ENCODE results near the gene LMNTD2. TPM values are rescaled to one million over a fixed set of nuclear protein-coding genes. Genes with fewer than 3 reads are reported as not detected.

Gene LMNTD2
- total RNA-seq, 1 donor from 2014 or later: 1.3 TPM

DNA sequence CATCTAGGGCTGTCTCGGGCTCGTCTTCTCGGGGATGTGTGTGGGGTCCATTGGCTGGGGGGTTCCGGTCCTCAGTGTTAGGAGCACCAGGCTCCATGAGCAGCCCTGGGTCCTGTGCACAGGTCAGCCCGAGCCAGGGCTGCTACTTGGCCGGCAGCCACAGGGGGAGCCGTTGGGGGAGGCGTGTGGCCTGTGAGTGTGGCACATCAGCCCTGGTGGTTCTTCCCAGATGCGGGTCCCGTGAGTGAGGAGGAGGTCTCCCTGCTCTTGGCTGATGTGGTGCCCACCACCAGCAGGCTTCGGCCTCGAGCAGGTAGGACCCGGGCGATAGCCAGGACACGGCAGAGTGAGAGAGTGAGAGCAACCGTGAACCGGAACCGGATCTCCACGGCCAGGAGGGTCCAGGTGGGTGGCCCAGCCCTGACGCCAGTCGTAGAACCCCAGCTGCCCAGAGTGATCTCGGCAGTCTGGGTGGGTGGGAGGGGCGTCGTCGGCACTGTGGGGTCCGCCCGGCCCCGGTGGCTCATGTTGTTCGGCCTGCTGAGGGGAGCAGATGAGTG lies 36.7 kb upstream of the LMNTD2 start:
- H3K9me3 Mint-ChIP-seq: no peaks in the 10 kb centered on the region
- intact Hi-C loops (cut with micrococcal nuclease): no loop called here
- H3K4me1 Mint-ChIP-seq (ENCODE audit: low read depth): no peaks in the 10 kb centered on the region
- no peaks in the 10 kb centered on the region for H3K27me3 Mint-ChIP-seq (ENCODE audit: low read depth)
- H3K27ac Mint-ChIP-seq: no peak overlapping the region
- H3K4me3 Mint-ChIP-seq (ENCODE audit: low read depth): no peak overlapping the region
- no peak for DNase-seq (ENCODE audit: low spot score)
- H3K36me3 Mint-ChIP-seq (ENCODE audit: low read depth): peaks cover 76% of the 10 kb centered on the region

DNA sequence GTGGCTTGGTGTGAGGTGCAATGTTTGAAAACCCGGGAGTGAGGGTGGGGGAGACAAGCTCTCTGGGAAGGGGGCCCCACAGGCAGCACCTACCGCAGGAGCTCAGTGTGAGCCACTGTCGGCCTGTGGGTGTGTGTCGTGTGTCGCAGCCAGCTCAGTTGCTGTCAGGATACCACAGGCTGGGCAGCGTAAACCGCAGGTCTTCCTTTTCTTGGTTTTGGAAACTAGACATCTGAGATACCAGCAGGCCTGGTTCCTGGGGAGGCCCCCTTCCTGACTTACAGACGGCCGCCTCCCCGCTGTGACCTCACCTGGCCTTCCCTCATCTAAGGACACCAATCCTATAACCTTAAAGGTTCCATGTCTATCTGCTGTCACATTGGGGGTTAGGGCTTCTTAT lies 35.8 kb upstream of the LMNTD2 start:
- no peaks in the 10 kb centered on the region for H3K9me3 Mint-ChIP-seq
- H3K4me1 Mint-ChIP-seq (ENCODE audit: low read depth): no peaks in the 10 kb centered on the region
- intact Hi-C loops (cut with micrococcal nuclease): no loop called here
- H3K27me3 Mint-ChIP-seq (ENCODE audit: low read depth): no peaks in the 10 kb centered on the region
- no peak overlapping the region for H3K4me3 Mint-ChIP-seq (ENCODE audit: low read depth)
- H3K36me3 Mint-ChIP-seq (ENCODE audit: low read depth): peaks cover 69% of the 10 kb centered on the region
- no peak for DNase-seq (ENCODE audit: low spot score)
- no peak overlapping the region for H3K27ac Mint-ChIP-seq

DNA sequence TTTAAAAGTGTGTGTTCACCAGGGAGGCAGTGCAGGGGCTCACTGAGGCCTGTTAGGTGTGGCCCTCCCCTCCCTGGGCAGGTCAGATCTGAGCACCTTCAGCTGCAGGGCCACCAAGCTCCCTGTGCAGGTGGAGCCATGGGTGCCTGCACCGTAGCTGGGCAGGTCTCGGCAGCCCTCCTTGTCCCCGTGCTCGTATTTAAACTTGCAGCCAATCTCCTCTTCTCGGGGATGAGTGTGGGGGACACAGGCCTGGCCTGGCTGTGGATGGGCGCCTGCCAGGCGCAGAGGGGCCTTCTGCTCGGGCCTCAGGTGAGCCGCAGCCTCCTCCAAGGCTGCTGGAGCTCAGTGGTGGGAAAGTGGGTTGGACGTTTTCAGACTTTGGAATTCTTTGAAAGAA lies 34.9 kb upstream of the LMNTD2 start:
- Mint-ChIP-seq H3K27ac (no peak overlapping the region), H3K4me3 (ENCODE audit: low read depth) (no peak overlapping the region), H3K36me3 (ENCODE audit: low read depth) (peaks cover 73% of the 10 kb centered on the region), H3K9me3 (no peaks in the 10 kb centered on the region), H3K27me3 (ENCODE audit: low read depth) (no peaks in the 10 kb centered on the region), H3K4me1 (ENCODE audit: low read depth) (no peaks in the 10 kb centered on the region)
- intact Hi-C loops (cut with micrococcal nuclease): no loop called here
- DNase-seq (ENCODE audit: low spot score): no peak

DNA sequence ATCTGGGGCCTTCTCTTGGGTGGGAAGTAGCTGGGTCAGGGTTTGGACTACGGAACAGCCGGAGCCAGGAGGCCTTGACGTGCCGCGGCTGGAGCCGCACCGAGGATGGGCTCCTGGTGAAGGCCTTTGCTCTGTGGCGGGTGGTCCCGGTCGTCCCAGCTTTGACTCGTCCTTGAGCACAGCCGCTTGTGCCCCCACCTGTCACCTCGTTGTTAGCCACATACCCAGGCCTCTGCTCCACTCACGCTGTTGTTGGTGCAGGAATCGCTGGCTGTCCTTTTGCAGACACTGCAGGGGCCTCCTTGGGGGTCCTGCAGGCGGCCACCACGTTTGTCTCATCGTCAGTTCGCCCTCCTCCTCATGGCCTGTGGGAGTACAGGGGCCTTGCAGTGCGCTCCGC lies 32.8 kb upstream of the LMNTD2 start:
- Mint-ChIP-seq H3K9me3 (no peaks in the 10 kb centered on the region), H3K27me3 (ENCODE audit: low read depth) (no peaks in the 10 kb centered on the region), H3K36me3 (ENCODE audit: low read depth) (peaks cover 73% of the 10 kb centered on the region), H3K4me1 (ENCODE audit: low read depth) (no peaks in the 10 kb centered on the region), H3K27ac (no peak overlapping the region), H3K4me3 (ENCODE audit: low read depth) (no peak overlapping the region)
- no peak for DNase-seq (ENCODE audit: low spot score)
- intact Hi-C loops (cut with micrococcal nuclease): no loop called here

DNA sequence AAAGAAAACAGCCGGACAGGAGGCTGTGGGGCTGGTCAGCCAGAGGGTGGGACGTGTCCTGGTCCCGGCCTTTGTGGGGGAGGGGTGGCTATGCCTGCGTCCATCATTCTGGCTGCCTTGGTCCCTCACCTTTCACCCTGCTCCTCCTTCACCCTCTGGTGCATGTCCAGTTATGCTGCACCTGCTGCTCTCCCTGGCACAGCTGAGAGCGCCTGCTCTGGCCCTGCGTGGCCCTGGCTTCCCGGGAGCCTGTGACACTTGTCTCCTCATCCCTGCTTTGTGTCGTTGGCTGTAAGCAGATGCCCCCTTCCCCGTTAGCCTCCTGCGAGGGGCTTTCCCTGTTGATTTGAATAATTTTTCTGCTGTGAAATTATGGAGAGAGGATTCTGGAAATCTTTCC lies 32.4 kb upstream of the LMNTD2 start:
- H3K36me3 Mint-ChIP-seq (ENCODE audit: low read depth): peaks cover 73% of the 10 kb centered on the region
- no peak overlapping the region for H3K27ac Mint-ChIP-seq

DNA sequence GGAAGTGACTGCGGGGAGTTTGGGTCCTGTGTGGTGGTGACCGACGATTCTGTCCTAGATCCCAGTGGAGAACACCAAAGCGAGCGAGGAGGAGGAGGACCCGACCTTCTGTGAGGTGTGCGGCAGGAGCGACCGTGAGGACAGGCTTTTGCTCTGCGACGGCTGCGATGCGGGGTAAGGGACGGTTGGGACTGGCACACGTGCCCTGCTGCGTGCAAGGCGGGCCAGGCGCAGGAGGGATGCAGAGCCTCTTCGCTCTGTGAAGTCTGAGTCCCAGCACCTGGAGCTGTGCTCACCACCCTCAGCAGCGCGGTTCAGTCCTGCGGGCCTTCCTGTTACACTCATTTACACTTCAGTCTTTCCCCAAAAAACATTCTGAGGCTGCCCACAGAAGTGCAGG lies 32.0 kb upstream of the LMNTD2 start:
- DNase-seq (ENCODE audit: low spot score): no peak
- Mint-ChIP-seq H3K4me3 (ENCODE audit: low read depth) (no peak overlapping the region), H3K4me1 (ENCODE audit: low read depth) (peaks cover 7% of the 10 kb centered on the region), H3K27me3 (ENCODE audit: low read depth) (no peaks in the 10 kb centered on the region), H3K9me3 (no peaks in the 10 kb centered on the region), H3K27ac (no peak overlapping the region), H3K36me3 (ENCODE audit: low read depth) (peaks cover 78% of the 10 kb centered on the region)
- intact Hi-C loops (cut with micrococcal nuclease): no loop called here

More for the DNA sequence above, 32.4 kb upstream of the LMNTD2 start:
- H3K9me3 Mint-ChIP-seq: no peaks in the 10 kb centered on the region
- no peaks in the 10 kb centered on the region for H3K27me3 Mint-ChIP-seq (ENCODE audit: low read depth)
- DNase-seq (ENCODE audit: low spot score): no peak
- peaks cover 4% of the 10 kb centered on the region for H3K4me1 Mint-ChIP-seq (ENCODE audit: low read depth)
- H3K4me3 Mint-ChIP-seq (ENCODE audit: low read depth): no peak overlapping the region
- intact Hi-C loops (cut with micrococcal nuclease): no loop called here

DNA sequence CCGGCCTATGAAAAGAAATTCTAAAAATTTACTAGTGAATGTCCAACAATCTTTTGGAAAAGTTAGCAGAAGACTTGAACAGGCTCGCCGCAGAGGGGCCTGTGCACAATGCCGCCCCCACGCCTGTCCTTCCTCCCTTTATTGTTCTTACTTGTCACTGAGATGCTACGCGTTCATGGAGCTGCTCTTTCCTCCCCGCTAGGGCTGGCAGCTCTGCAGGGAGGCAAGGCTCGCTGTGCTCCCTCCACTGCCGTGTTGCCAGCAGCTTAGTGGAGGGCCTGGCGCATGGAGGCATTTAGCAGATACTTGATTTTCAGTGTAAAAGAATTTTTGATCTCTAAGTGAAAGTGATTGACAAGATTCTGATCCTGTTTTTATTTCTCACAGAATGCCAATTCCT lies 30.5 kb upstream of the LMNTD2 start:
- intact Hi-C loops (cut with micrococcal nuclease): no loop called here
- H3K9me3 Mint-ChIP-seq: no peaks in the 10 kb centered on the region
- no peak for DNase-seq (ENCODE audit: low spot score)
- peaks cover 71% of the 10 kb centered on the region for H3K36me3 Mint-ChIP-seq (ENCODE audit: low read depth)
- peaks cover 16% of the 10 kb centered on the region for H3K4me1 Mint-ChIP-seq (ENCODE audit: low read depth)
- no peak overlapping the region for H3K27ac Mint-ChIP-seq
- no peaks in the 10 kb centered on the region for H3K27me3 Mint-ChIP-seq (ENCODE audit: low read depth)
- no peak overlapping the region for H3K4me3 Mint-ChIP-seq (ENCODE audit: low read depth)

DNA sequence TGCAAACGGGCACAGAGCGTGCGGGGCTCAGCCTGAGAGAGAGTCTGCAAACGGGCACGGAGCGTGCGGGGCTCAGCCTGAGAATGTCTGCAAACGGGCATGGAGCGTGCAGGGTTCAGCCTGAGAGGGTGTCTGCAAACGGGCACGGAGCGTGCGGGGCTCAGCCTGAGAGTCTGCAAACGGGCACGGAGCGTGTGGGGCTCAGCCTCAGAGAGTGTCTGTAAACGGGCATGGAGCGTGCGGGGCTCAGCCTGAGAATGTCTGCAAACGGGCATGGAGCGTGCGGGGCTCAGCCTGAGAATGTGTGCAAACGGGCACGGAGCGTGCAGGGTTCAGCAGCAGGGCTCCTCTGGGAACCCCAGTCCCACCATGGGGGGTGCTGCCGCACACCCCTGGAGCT lies 29.3 kb upstream of the LMNTD2 start:
- no peak for DNase-seq (ENCODE audit: low spot score)
- H3K4me1 Mint-ChIP-seq (ENCODE audit: low read depth): peaks cover 16% of the 10 kb centered on the region
- intact Hi-C loops (cut with micrococcal nuclease): no loop called here
- no peaks in the 10 kb centered on the region for H3K27me3 Mint-ChIP-seq (ENCODE audit: low read depth)
- H3K4me3 Mint-ChIP-seq (ENCODE audit: low read depth): no peak overlapping the region
- H3K27ac Mint-ChIP-seq: no peak overlapping the region
- H3K9me3 Mint-ChIP-seq: no peaks in the 10 kb centered on the region
- peaks cover 64% of the 10 kb centered on the region for H3K36me3 Mint-ChIP-seq (ENCODE audit: low read depth)

DNA sequence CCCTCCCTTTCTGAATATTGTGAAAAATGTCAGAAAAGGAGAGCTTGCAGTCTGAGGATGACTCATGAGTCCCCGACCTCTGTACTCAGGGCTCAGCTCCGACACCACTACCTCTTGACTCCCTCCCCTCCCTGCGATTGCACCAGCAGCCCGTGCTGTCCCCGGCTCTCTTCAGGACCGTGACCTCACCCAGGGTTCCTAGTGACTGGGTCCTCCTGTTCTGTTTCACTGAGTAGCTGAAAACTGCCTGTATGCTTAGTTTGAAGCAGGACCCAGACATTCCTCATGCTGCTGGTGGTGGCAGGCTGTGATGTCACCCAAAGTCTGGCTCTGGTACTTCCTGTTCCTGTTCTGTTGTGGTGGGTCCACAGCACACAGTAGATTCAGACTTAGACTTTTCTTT lies 27.4 kb upstream of the LMNTD2 start:
- Mint-ChIP-seq H3K27me3 (ENCODE audit: low read depth) (no peaks in the 10 kb centered on the region), H3K36me3 (ENCODE audit: low read depth) (peaks cover 56% of the 10 kb centered on the region), H3K4me1 (ENCODE audit: low read depth) (peaks cover 16% of the 10 kb centered on the region), H3K27ac (peak overlapping the region; percentile 93), H3K4me3 (ENCODE audit: low read depth) (peak overlapping the region; percentile 60), H3K9me3 (no peaks in the 10 kb centered on the region)
- peak; percentile 60 for DNase-seq (ENCODE audit: low spot score)
- intact Hi-C loops (cut with micrococcal nuclease): no loop called here

DNA sequence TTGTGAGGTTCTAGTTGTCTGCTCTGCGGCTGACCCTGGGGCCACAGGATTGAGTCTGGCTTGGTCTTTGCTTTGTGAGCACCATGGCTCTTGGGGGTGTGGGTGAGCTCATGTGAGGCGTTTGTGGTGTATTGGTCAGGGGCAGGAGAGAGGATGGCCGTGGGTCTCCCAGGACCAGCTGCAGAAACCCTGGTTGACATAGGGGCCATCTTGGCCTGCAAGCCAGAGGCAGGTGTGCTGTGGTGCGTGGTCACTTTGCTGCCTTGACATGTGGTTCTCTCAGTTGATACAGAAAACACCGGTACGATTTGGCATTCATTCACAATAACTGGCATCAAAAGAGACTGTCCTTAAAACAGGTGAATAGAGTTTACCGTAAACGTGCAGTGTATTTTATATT lies 27.0 kb upstream of the LMNTD2 start:
- Mint-ChIP-seq H3K4me3 (ENCODE audit: low read depth) (peak overlapping the region; percentile 21), H3K27ac (peak overlapping the region; percentile 93), H3K4me1 (ENCODE audit: low read depth) (peaks cover 16% of the 10 kb centered on the region), H3K27me3 (ENCODE audit: low read depth) (no peaks in the 10 kb centered on the region), H3K36me3 (ENCODE audit: low read depth) (peaks cover 53% of the 10 kb centered on the region), H3K9me3 (no peaks in the 10 kb centered on the region)
- intact Hi-C loops (cut with micrococcal nuclease): no loop called here
- DNase-seq (ENCODE audit: low spot score): no peak

DNA sequence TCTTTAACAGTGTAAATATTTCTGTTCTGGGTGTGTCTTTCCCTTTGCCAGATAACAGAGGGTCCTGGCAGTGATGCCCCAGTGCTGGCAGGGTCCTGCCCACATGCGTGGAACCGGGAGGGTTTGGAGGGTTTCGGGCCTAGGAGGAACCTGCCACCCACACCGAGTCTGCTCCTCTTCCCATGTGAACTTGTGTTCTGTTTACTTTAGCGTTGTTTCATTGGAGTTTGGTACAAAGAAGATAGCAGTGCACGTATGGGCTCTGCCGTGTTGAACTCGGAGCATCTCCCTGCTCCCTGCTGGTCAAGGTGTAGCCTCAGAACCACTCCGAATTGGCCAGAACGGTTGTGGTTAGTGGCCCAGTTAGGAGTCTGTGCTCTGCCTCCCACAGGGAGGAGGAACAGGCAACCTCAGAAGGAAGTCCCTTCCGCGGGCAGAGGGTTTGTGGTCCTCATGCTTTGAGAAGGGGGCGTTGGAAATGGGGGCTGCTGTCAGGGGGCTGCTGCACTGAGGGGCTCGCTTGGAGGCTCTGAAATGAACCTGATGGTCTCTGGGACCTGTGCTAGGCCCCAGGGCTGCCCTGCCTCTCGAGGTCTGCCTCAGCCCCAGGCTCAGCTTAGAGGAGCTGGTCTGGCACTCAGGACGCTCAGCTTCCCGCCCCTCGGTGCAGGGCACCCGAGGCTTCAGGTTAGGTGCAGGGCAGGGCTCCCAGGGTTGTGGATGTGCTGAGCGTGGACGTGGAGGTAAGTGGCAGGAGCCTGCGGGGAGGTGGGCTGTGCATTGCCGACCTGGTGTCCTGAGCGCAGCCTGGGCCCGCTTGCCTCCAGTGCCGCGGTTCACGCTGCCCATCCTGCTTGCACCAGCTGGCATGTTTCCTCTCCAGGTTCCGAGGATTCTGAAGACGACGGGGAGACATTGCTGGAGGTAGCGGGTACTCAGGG lies 26.1 kb upstream of the LMNTD2 start:
- Mint-ChIP-seq H3K36me3 (ENCODE audit: low read depth) (peaks cover 54% of the 10 kb centered on the region), H3K27ac (peak overlapping the region; percentile 93), H3K9me3 (no peaks in the 10 kb centered on the region), H3K4me3 (ENCODE audit: low read depth) (no peak overlapping the region), H3K4me1 (ENCODE audit: low read depth) (peaks cover 16% of the 10 kb centered on the region), H3K27me3 (ENCODE audit: low read depth) (no peaks in the 10 kb centered on the region)
- intact Hi-C loops (cut with micrococcal nuclease): no loop called here
- DNase-seq (ENCODE audit: low spot score): no peak

DNA sequence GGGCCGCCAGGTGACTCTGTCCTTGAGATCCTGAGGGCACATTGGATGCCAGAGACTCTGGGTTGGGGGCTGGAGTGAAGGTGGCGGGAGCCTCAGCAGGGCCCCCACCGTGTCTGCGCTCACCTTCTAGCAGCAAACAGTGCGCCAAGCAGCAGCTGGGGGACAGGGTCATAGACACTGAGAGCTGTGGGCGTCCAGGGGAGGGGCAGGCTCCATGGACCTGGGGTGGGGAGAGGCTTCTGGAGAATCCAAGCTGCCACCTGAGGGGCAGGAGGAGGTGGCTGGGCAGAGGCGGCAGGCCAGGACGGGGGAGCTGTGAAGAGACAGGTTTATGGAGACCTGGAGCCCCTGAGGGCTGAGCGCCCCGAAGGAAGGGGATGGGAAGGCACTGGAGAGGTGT lies 23.7 kb upstream of the LMNTD2 start:
- H3K9me3 Mint-ChIP-seq: no peaks in the 10 kb centered on the region
- H3K4me1 Mint-ChIP-seq (ENCODE audit: low read depth): peaks cover 24% of the 10 kb centered on the region
- no peaks in the 10 kb centered on the region for H3K27me3 Mint-ChIP-seq (ENCODE audit: low read depth)

DNA sequence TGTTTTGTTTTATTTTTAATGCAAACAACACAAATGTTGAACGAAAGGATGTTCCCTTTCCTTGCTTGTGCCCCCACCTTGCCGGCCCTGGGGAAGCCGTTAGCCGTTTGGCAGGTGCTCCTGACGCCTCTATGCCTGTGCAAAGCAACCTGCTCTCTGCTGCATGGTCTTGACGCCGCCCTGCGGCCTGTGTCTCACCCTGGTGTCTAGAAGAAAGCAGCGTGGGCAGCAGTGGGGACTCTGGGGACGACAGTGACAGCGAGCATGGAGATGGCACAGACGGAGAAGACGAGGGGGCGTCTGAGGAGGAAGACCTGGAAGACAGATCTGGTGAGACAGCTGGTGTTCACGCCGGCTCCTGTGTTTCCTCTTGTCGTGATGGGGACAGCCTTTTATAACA lies 21.2 kb upstream of the LMNTD2 start:
- Mint-ChIP-seq H3K4me3 (ENCODE audit: low read depth) (no peak overlapping the region), H3K27me3 (ENCODE audit: low read depth) (no peaks in the 10 kb centered on the region), H3K36me3 (ENCODE audit: low read depth) (peaks cover 30% of the 10 kb centered on the region), H3K4me1 (ENCODE audit: low read depth) (peaks cover 23% of the 10 kb centered on the region), H3K27ac (no peak overlapping the region), H3K9me3 (no peaks in the 10 kb centered on the region)
- intact Hi-C loops (cut with micrococcal nuclease): no loop called here
- no peak for DNase-seq (ENCODE audit: low spot score)

More for the DNA sequence above, 23.7 kb upstream of the LMNTD2 start:
- DNase-seq (ENCODE audit: low spot score): no peak
- H3K27ac Mint-ChIP-seq: no peak overlapping the region
- intact Hi-C loops (cut with micrococcal nuclease): no loop called here
- peaks cover 42% of the 10 kb centered on the region for H3K36me3 Mint-ChIP-seq (ENCODE audit: low read depth)
- no peak overlapping the region for H3K4me3 Mint-ChIP-seq (ENCODE audit: low read depth)

Measured in activated T-helper 2 cell treated with anti-CD3 and anti-CD28 coated beads, Interferon-gamma antibody, Interleukin-2, Interleukin-4, amounts not matched to agents 10 μg/mL and 5 μg/mL and 100 μg/mL, durations not matched to agents 14 hours and 24 hours and 36 hours (primary cell).